Measurements from ENCODE around the gene SLIT3.

The SLIT3 gene

GRCh38 chr5:169299191-169299662 is 1.7 kb downstream of the SLIT3 start:
- no peak for DNase-seq (ENCODE audit: low spot score)

GRCh38 chr5:169298193-169298592 is 2.7 kb downstream of the SLIT3 start:
- no peak for DNase-seq (ENCODE audit: low spot score)

- no peak for DNase-seq (ENCODE audit: low spot score)
Measured at GRCh38 chr5:169296419-169297143, 4.4 kb downstream of the SLIT3 start.

- no peak for DNase-seq (ENCODE audit: low spot score)
Measured at GRCh38 chr5:169295306-169295705, 5.6 kb downstream of the SLIT3 start.

GRCh38 chr5:169294621-169295020 is 6.3 kb downstream of the SLIT3 start:
- no peak for DNase-seq (ENCODE audit: low spot score)

GRCh38 chr5:169291877-169292276 is 9.1 kb downstream of the SLIT3 start:
- DNase-seq (ENCODE audit: low spot score) = no peak

- no peak for DNase-seq (ENCODE audit: low spot score)
Measured at GRCh38 chr5:169290895-169291294, 10.0 kb downstream of the SLIT3 start.

- no peak for DNase-seq (ENCODE audit: low spot score)
Measured at GRCh38 chr5:169289520-169289919, 11.4 kb downstream of the SLIT3 start.

GRCh38 chr5:169288066-169288930 is 12.6 kb downstream of the SLIT3 start:
- no peak for DNase-seq (ENCODE audit: low spot score)

- no peak for DNase-seq (ENCODE audit: low spot score)
Measured at GRCh38 chr5:169287529-169287928, 13.4 kb downstream of the SLIT3 start.

- DNase-seq (ENCODE audit: low spot score) = no peak
Measured at GRCh38 chr5:169286572-169287300, 14.2 kb downstream of the SLIT3 start.

- no peak for DNase-seq (ENCODE audit: low spot score)
Measured at GRCh38 chr5:169283887-169284286, 17.1 kb downstream of the SLIT3 start.

- DNase-seq (ENCODE audit: low spot score) = no peak
Measured at GRCh38 chr5:169281625-169282024, 19.3 kb downstream of the SLIT3 start.

- no peak for DNase-seq (ENCODE audit: low spot score)
Measured at GRCh38 chr5:169280696-169281095, 20.2 kb downstream of the SLIT3 start.

- no peak for DNase-seq (ENCODE audit: low spot score)
Measured at GRCh38 chr5:169280286-169280685, 20.7 kb downstream of the SLIT3 start.

- no peak for DNase-seq (ENCODE audit: low spot score)
Measured at GRCh38 chr5:169279125-169279524, 21.8 kb downstream of the SLIT3 start.

GRCh38 chr5:169273881-169274280 is 27.1 kb downstream of the SLIT3 start:
- no peak for DNase-seq (ENCODE audit: low spot score)

- no peak for DNase-seq (ENCODE audit: low spot score)
Measured at GRCh38 chr5:169273451-169273850, 27.5 kb downstream of the SLIT3 start.

GRCh38 chr5:169272731-169273427 is 28.1 kb downstream of the SLIT3 start:
- no peak for DNase-seq (ENCODE audit: low spot score)

GRCh38 chr5:169272111-169272510 is 28.8 kb downstream of the SLIT3 start:
- no peak for DNase-seq (ENCODE audit: low spot score)

- no peak for DNase-seq (ENCODE audit: low spot score)
Measured at GRCh38 chr5:169270827-169271226, 30.1 kb downstream of the SLIT3 start.

GRCh38 chr5:169268019-169268418 is 32.9 kb downstream of the SLIT3 start:
- DNase-seq (ENCODE audit: low spot score) = no peak
